PFSK-1 (cell line): ENCODE measurements around the gene FUT1.

ENCODE experiments used
- POLR2AphosphoS5 ChIP-seq: IDR thresholded peaks from 2 replicates; pipeline ENCODE4 v1.6.1; 2012; ENCODE audit warnings: low read depth, mild to moderate bottlenecking, control low read depth, low read length, moderate library complexity
- REST ChIP-seq, 2 experiments: IDR thresholded peaks; 2 replicates each; pipeline versions ENCODE4 v1.6.1 to v1.8.0; 2011 to 2012; ENCODE audit warnings: low read depth in 2 of 2, low read length in 2 of 2, control low read depth in 1 of 2, inconsistent platforms in 1 of 2, mild to moderate bottlenecking in 1 of 2, moderate library complexity in 1 of 2; ENCODE audit not compliant: insufficient read depth in 1 of 2
- SIN3A ChIP-seq: IDR thresholded peaks from 2 replicates; pipeline ENCODE4 v1.6.1; 2012; ENCODE audit warnings: mild to moderate bottlenecking, low read length, moderate library complexity, borderline replicate concordance; ENCODE audit not compliant: insufficient read depth

GRCh38 chr19:48770266-48770665 lies 17.8 kb upstream of the FUT1 start:
- TF ChIP-seq SIN3A: no peak
- no peak for TF ChIP-seq REST (IDR thresholded peaks at IDR 0.05; ENCODE audit: insufficient read depth in 1 of 2, low read depth in 2 of 2, low read length in 2 of 2)
- TF ChIP-seq POLR2AphosphoS5: no peak
